Kidney (tissue), 14 donors: Measurements from ENCODE around the gene MACROD2. TPM values are rescaled to one million over a fixed set of nuclear protein-coding genes. Genes with fewer than 3 reads are reported as not detected.

Source experiments
- DNase-seq, 5 donors: peaks; one replicate each; pipeline ENCODE4 v3.0.0-alpha.2; 2013 to 2020
- FAIRE-seq: peaks from 2 replicates; lab custom pipeline; 2012; peaks lifted over from hg19 to GRCh38; lab: Jason Lieb, UNC
- H3K27ac ChIP-seq, 2 donors: one replicate each; pipeline ENCODE4 v1.7.0; 2013; ENCODE audit warnings: low read depth in 2 of 2, low read length in 2 of 2, inconsistent platforms in 1 of 2
- H3K27me3 ChIP-seq: one replicate; pipeline ENCODE4 v1.7.1; 2013; ENCODE audit warnings: low read length, inconsistent platforms; ENCODE audit not compliant: control insufficient read depth, insufficient read depth
- H3K36me3 ChIP-seq, 3 donors: one replicate each; pipeline versions ENCODE4 v1.7.0 to v1.7.1; 2013; ENCODE audit warnings: low read length in 3 of 3, control low read depth in 1 of 3, inconsistent platforms in 1 of 3; ENCODE audit not compliant: insufficient read depth in 3 of 3, control insufficient read depth in 2 of 3
- H3K4me1 ChIP-seq, 3 donors: one replicate each; pipeline versions ENCODE4 v1.7.0 to v1.7.1; 2013; ENCODE audit warnings: low read length in 3 of 3, inconsistent platforms in 1 of 3, low read depth in 1 of 3; ENCODE audit not compliant: control insufficient read depth in 2 of 3, insufficient read depth in 2 of 3
- H3K4me3 ChIP-seq, 3 donors: one replicate each; pipeline versions ENCODE4 v1.7.0 to v1.8.1; 2013; ENCODE audit warnings: low read length in 3 of 3, control low read depth in 1 of 3, inconsistent platforms in 1 of 3
- H3K9ac ChIP-seq, 3 donors: one replicate each; pipeline versions ENCODE4 v1.7.0 to v1.7.1; 2013; ENCODE audit warnings: low read length in 3 of 3, control low read depth in 1 of 3, inconsistent platforms in 1 of 3
- H3K9me3 ChIP-seq, 3 donors: one replicate each; pipeline versions ENCODE4 v1.7.0 to v1.7.1; 2013; ENCODE audit warnings: low read length in 3 of 3, control low read depth in 1 of 3, inconsistent platforms in 1 of 3; ENCODE audit not compliant: control insufficient read depth in 2 of 3, insufficient read depth in 1 of 3
- CTCF ChIP-seq: IDR thresholded peaks from 3 replicates; pipeline ENCODE4 v1.5.1; 2012; ENCODE audit warnings: mild to moderate bottlenecking, moderate library complexity, borderline replicate concordance; ENCODE audit not compliant: insufficient read depth; ENCODE audit errors: extremely low read depth
- intact Hi-C: fragments of 100-400 bp; cut with DNase I; formaldehyde crosslinking; loops from one replicate; pipeline ENCODE4 v1.11.1; 2022
- polyA plus RNA-seq: library from polyadenylated mRNA; stranded (reverse); fragments of 350-450 nt; fragmentation: Illumina TruSeq; extraction: RNeasy Lipid Tissue Mini Kit (QIAGEN cat#74804); gene quantifications from one replicate; pipeline ENCODE4 v1.2.3, GENCODE V29; 2014; ENCODE audit warnings: low read depth, low replicate concordance; ENCODE audit not compliant: insufficient read depth
- total RNA-seq: library from RNA; stranded (reverse); fragmentation: NEBNext Ultra II Directional; extraction: Animal tissue kit (Norgen Biotek cat#: 25700); gene quantifications from one replicate; pipeline ENCODE4 v1.2.1, GENCODE V29; 2021
- donor health status: control.
- donor health status: control.
- donor health status: control.
- donor health status: control.
- donor health status: control.
- donor health status: DM: yes; HTN: yes; CAD: no.
- donor health status: Normal renal cell carcinoma (clear cell type).

The MACROD2 gene
- total and polyA plus RNA-seq, 2 donors from 2014 or later: 3.0 to 10.0 TPM

GRCh38 chr20:14295238-14295637, 299.9 kb downstream of the MACROD2 start:
- Histone ChIP-seq H3K4me3 (no peak overlapping the region), H3K27ac (no peak overlapping the region), H3K4me1 (no peaks in the 10 kb centered on the region), H3K9ac (no peak overlapping the region), H3K36me3 (no peaks in the 10 kb centered on the region), H3K9me3 (no peaks in the 10 kb centered on the region), H3K27me3 (no peaks in the 10 kb centered on the region)
- intact Hi-C loops: no loop called here
- TF ChIP-seq CTCF: no peak
- no peak for DNase-seq
- FAIRE-seq: no peak

GRCh38 chr20:14295770-14296309, 300.5 kb downstream of the MACROD2 start:
- Histone ChIP-seq H3K9me3 (no peaks in the 10 kb centered on the region), H3K36me3 (no peaks in the 10 kb centered on the region), H3K9ac (no peak overlapping the region), H3K4me1 (no peaks in the 10 kb centered on the region), H3K4me3 (no peak overlapping the region), H3K27ac (no peak overlapping the region), H3K27me3 (no peaks in the 10 kb centered on the region)
- DNase-seq: no peak
- intact Hi-C loops: no loop called here
- TF ChIP-seq CTCF: no peak
- FAIRE-seq: no peak

GRCh38 chr20:14299831-14300230, 304.5 kb downstream of the MACROD2 start:
- no peak overlapping the region for H3K9ac ChIP-seq
- no peak overlapping the region for H3K4me3 ChIP-seq
- no peak overlapping the region for H3K27ac ChIP-seq
- H3K9me3 ChIP-seq: no peaks in the 10 kb centered on the region
- no peak for DNase-seq
- H3K27me3 ChIP-seq: no peaks in the 10 kb centered on the region
- no peak for FAIRE-seq
- intact Hi-C loops: no loop called here
- no peaks in the 10 kb centered on the region for H3K36me3 ChIP-seq
- TF ChIP-seq CTCF: no peak
- H3K4me1 ChIP-seq: no peaks in the 10 kb centered on the region

GRCh38 chr20:14303106-14303505, 307.8 kb downstream of the MACROD2 start:
- FAIRE-seq (no peak), DNase-seq (no peak)
- no peak for TF ChIP-seq CTCF
- no peak overlapping the region for H3K4me3 ChIP-seq
- no peaks in the 10 kb centered on the region for H3K27me3 ChIP-seq
- H3K27ac ChIP-seq: no peak overlapping the region
- intact Hi-C loops: no loop called here
- no peaks in the 10 kb centered on the region for H3K36me3 ChIP-seq
- H3K9ac ChIP-seq: no peak overlapping the region
- no peaks in the 10 kb centered on the region for H3K9me3 ChIP-seq
- H3K4me1 ChIP-seq: no peaks in the 10 kb centered on the region
